ENCODE measurements around the gene RIPK1. TPM values are rescaled to one million over a fixed set of nuclear protein-coding genes. Genes with fewer than 3 reads are reported as not detected.

The RIPK1 gene
- total and polyA plus RNA-seq, 2 of the 8 experiments (the other 6 are each of a cell fraction or from before 2014, with no cell fraction given) = 5.9 to 22.9 TPM

- no peaks in the 10 kb centered on the region for H3K27me3 ChIP-seq (replicated peaks in 1 of 4; ENCODE audit: control insufficient read depth in 3 of 4, extremely low read depth in 1 of 4, insufficient read depth in 3 of 4, low read length in 3 of 4)
- H4K20me1 ChIP-seq (replicated peaks in 1 of 2; ENCODE audit: control insufficient read depth in 1 of 2, insufficient read depth in 2 of 2, low read length in 2 of 2) = peaks cover 0 to 2% of the 10 kb centered on the region in 2 experiments
- peak overlapping the region; percentile 93; the same call in 1 of the 2 replicates for H4K8ac ChIP-seq (ENCODE audit: extremely low read depth, insufficient read depth, low read length)
- peak overlapping the region; percentile 72 to 95 for H3K4me2 ChIP-seq (ENCODE audit: insufficient read depth in 1 of 2, low read depth in 2 of 2, low read length in 2 of 2)
- H3K4me3 ChIP-seq (ENCODE audit: extremely low read depth in 1 of 4, insufficient read depth in 2 of 4, low read depth in 3 of 4, low read length in 4 of 4) = peak overlapping the region; percentile 83 to 97 (median 84)
- no peak overlapping the region for H3K14ac ChIP-seq (ENCODE audit: insufficient read length)
- no peak for DNase-seq (ENCODE audit: low read depth in 1 of 2, low spot score in 2 of 2)
- H4K5ac ChIP-seq (ENCODE audit: insufficient read length, low read depth, low read length) = peak overlapping the region; percentile 46
- H3K9ac ChIP-seq (replicated peaks in 1 of 4; ENCODE audit: extremely low read depth in 1 of 4, low read depth in 3 of 4, low read length in 3 of 4) = peak overlapping the region; percentile 57 to 95 (median 88); a peak in 6 of 7 replicates
- H3K4me1 ChIP-seq (replicated peaks in 1 of 4; ENCODE audit: control insufficient read depth in 3 of 4, insufficient read depth in 4 of 4, low read length in 3 of 4) = peaks cover 0 to 10% (median 2%) of the 10 kb centered on the region in 4 experiments; a peak in 4 of 7 replicates
- H2BK5ac ChIP-seq (ENCODE audit: low read depth, low read length) = peak overlapping the region; percentile 47; the same call in 1 of the 2 replicates
- H2BK12ac ChIP-seq (ENCODE audit: low read depth, low read length) = no peak overlapping the region
- H3K27ac ChIP-seq (ENCODE audit: low read depth, low read length) = peak overlapping the region; percentile 96; the same call in 1 of the 2 replicates
- no peak overlapping the region for H2BK20ac ChIP-seq (ENCODE audit: low read length)
- peaks cover 2% of the 10 kb centered on the region; the same call in 1 of the 2 replicates for H3K23me2 ChIP-seq (ENCODE audit: low read depth, low read length)
- peaks cover 0 to 8% of the 10 kb centered on the region in 2 experiments; a peak in 2 of 4 replicates for H3K79me2 ChIP-seq (ENCODE audit: control insufficient read depth in 1 of 2, insufficient read depth in 2 of 2, low read length in 2 of 2)
- no peak overlapping the region for H2BK120ac ChIP-seq (replicated peaks; ENCODE audit: low read depth, low read length)
- H2AFZ ChIP-seq (ENCODE audit: low read length) = no peak overlapping the region
- no peak overlapping the region for H3K23ac ChIP-seq (ENCODE audit: insufficient read length)
- H2BK15ac ChIP-seq (ENCODE audit: low read length) = no peak overlapping the region
- POLR2A ChIA-PET (ENCODE audit: partially characterized antibody) = interaction anchor here (0.6 to 2.0 kb wide), 7 partner anchors 13 to 128 kb away, joined by 3 to 6 read pairs (median 4); no protein-coding TSS in a partner anchor
- CTCF ChIA-PET (ENCODE audit: partially characterized antibody) = interaction anchor here (0.5 to 1.2 kb wide), 6 partner anchors 12 to 1460 kb away, joined by 3 to 5 read pairs (median 4); no protein-coding TSS in a partner anchor
- peak overlapping the region; percentile 4 for H3K4ac ChIP-seq (replicated peaks; ENCODE audit: insufficient read length, low read depth, low read length)
- no peak overlapping the region for H3K56ac ChIP-seq (replicated peaks; ENCODE audit: insufficient read length, low read depth, low read length)
- WGBS, 2 experiments (ENCODE audit: extremely low coverage in 1 of 2, insufficient coverage in 1 of 2, insufficient read length in 1 of 2, insufficient replicate concordance in 2 of 2, low coverage in 1 of 2, low lambda C conversion rate in 2 of 2, missing lambda C conversion rate in 1 of 2) = 28% methylated on average over 19 of the region's 19 CpGs; no CpG with 5 or more reads in 1 of the 2 experiments
- no peaks in the 10 kb centered on the region for H3K9me3 ChIP-seq (ENCODE audit: insufficient read depth in 2 of 2, low read depth in 1 of 2, low read length in 1 of 2)
- H2AK5ac ChIP-seq (ENCODE audit: low read depth, low read length) = no peak overlapping the region
- no peaks in the 10 kb centered on the region; a peak in 1 of 8 replicates for H3K36me3 ChIP-seq (ENCODE audit: control insufficient read depth in 2 of 4, insufficient read depth in 4 of 4, low read length in 3 of 4)
- FAIRE-seq = no peak
- H3K18ac ChIP-seq (ENCODE audit: extremely low read depth, low read length) = peak overlapping the region; percentile 86
- no peaks in the 10 kb centered on the region for H3K79me1 ChIP-seq (ENCODE audit: low read depth, low read length)
- H4K91ac ChIP-seq (replicated peaks; ENCODE audit: insufficient read length, low read length) = peak overlapping the region; percentile 68
- no peak for TF ChIP-seq SUZ12 (IDR thresholded peaks at IDR 0.05; ENCODE audit: low read length)
- TF ChIP-seq PHF8 (conservative IDR thresholded peaks at IDR 0.05; ENCODE audit: low read depth, low read length) = no peak
- TF ChIP-seq CBX8 (IDR thresholded peaks at IDR 0.05; ENCODE audit: borderline replicate concordance, low read depth, low read length) = no peak
- no peak for TF ChIP-seq SIRT6 (IDR thresholded peaks at IDR 0.05; ENCODE audit: low read length)
- no peak for TF ChIP-seq JUND (IDR thresholded peaks at IDR 0.05; ENCODE audit: low read length)
- TF ChIP-seq ASH2L (IDR thresholded peaks at IDR 0.05; ENCODE audit: low read length) = peak; percentile 62
- no peak for TF ChIP-seq RAD21 (IDR thresholded peaks at IDR 0.05 in 1 of 2, conservative IDR thresholded peaks at IDR 0.05 in 1 of 2; ENCODE audit: low read depth in 2 of 2, low read length in 2 of 2)
- TF ChIP-seq BRCA1 (IDR thresholded peaks at IDR 0.05; ENCODE audit: low read depth, low read length) = no peak
- TF ChIP-seq SAP30 (IDR thresholded peaks at IDR 0.05; ENCODE audit: insufficient read depth, insufficient replicate concordance, low read length) = peak; percentile 62
- TF ChIP-seq KDM4A (IDR thresholded peaks at IDR 0.05; ENCODE audit: low read depth, low read length, severe bottlenecking) = peak; percentile 16
- no peak for TF ChIP-seq HDAC2 (IDR thresholded peaks at IDR 0.05; ENCODE audit: borderline replicate concordance in 1 of 2, low read depth in 2 of 2, low read length in 2 of 2)
These were observed 50.9 kb downstream of the RIPK1 start for GRCh38 chr6:3119040-3119723.
